Measurements from ENCODE around the gene PON2.
"Not testable (repeated sequence)": the region's sequence is repeated elsewhere in the genome, so short reads cannot be mapped to it uniquely, and the experiment has no call there.

The PON2 gene

DNA sequence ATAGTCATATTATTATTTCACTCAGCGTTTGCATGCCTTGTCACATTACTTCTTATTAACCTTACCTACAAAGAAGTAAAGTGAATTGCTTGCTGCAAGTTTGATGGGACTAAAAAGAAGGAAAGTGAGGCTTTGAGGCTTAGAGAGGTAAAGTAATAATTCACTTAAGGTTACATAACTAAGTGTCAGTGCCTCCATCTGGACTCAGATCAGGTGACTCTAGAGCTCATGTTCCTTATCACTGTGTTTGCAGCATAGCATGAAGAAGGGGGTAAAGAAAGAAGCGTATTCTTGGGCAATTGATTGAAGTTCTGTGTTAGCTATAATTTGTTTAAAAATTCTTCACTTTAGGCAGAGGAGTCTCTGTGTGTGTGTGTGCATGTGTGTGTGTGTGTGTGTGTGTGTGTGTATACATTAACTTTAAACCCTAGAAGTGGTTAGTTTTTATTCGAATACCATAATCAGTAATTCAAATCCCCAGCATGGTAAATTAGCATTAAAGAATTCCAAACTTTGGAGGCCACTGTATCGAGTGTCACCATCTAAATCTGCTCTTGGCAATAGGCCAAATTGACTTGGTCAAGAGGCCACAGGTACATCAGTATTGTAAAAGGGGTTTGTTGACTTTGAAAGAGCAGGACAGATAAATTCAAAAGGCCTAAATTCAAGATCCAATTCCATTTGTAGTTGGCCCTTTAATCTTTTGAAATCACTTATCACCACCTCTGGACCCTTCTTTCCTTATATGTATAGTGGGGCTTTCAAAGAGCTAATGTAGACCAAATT is 36.5 kb downstream of the PON2 start:
- no peak for FAIRE-seq

GRCh38 chr7:95397381-95397780 is 37.4 kb downstream of the PON2 start:
- no peak for FAIRE-seq

GRCh38 chr7:95396136-95397032 is 38.4 kb downstream of the PON2 start, which contains the start of gene PON3:
Gene PON3, minus strand, starts transcription at chr7:95396375. Its CDS starts 25 bp downstream, at chr7:95396350.
- FAIRE-seq, result no peak

GRCh38 chr7:95395755-95396135 is 39.1 kb downstream of the PON2 start:
- no peak for FAIRE-seq

DNA sequence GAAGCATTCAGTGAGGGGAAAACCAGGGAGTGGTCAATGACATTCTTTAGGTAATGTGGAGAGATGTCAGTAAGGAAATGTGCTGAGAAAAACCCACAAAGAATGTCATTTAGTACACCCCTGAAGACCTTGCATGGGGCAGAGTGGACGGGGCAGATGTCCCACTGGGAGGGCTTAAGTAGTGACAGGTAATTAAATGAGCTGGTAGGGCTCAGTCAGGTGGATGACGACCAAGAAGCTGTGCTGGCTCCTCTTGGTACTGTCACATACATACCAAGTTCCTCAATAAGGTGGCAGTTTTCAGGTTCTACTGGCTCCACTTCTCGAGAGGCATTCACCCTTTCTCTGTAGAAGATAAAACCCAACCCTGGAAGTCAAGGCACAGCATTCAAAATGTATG is 40.5 kb downstream of the PON2 start:
- no peak for FAIRE-seq

DNA sequence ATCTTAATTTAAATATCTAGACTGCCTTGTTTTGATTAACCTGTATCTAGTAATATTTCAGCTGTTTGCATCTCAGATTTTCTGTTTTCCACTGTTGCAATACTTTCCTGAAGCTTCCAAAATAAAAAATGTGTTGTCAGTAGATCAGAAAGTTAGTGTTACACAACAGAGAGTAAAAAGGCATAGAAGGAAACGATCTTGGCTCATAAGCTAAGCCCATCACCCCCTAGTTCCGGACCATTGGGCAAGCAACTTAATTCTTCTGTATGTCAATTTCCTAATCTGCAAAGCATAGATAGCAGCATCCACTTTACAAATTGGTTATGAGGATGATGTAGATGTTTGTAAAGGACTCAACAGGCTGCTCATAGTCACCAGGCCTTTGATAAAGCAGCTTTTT is 43.1 kb downstream of the PON2 start:
- no peak for FAIRE-seq

DNA sequence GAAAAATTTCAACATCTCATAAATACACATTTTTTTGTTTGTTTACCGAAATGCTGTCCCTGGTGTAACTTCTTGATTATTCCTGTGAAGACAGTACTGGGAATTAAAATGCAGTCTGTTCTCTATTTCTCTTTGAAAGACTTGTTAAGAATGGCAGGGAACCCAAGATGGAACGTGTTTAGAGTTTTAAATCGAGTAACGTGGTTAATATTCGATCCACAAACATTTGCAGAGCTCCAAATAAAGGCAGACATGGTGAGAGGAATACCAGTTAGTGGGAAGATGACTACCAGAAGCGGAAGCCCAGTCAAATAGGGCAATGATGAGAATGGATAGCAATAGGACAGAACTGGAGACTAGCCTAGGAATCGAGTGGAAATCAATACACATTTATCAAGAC is 45.3 kb downstream of the PON2 start:
- no peak for FAIRE-seq

DNA sequence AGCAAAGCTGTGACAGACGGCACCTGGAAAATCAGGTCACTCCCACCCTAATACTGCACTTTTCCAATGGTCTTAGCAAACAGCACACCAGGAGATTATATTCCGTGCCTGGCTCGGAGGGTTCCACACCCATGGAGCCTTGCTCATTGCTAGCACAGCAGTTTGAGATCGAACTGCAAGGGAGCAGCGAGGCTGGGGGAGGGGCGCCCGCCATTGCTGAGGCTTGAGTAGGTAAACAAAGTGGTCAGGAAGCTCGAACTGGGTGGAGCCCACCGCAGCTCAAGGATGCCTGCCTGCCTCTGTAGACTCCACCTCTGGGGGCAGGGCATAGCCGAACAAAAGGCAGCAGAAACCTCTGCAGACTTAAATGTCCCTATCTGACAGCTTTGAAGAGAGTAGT is 55.4 kb downstream of the PON2 start:
- not testable (repeated sequence) for FAIRE-seq

DNA sequence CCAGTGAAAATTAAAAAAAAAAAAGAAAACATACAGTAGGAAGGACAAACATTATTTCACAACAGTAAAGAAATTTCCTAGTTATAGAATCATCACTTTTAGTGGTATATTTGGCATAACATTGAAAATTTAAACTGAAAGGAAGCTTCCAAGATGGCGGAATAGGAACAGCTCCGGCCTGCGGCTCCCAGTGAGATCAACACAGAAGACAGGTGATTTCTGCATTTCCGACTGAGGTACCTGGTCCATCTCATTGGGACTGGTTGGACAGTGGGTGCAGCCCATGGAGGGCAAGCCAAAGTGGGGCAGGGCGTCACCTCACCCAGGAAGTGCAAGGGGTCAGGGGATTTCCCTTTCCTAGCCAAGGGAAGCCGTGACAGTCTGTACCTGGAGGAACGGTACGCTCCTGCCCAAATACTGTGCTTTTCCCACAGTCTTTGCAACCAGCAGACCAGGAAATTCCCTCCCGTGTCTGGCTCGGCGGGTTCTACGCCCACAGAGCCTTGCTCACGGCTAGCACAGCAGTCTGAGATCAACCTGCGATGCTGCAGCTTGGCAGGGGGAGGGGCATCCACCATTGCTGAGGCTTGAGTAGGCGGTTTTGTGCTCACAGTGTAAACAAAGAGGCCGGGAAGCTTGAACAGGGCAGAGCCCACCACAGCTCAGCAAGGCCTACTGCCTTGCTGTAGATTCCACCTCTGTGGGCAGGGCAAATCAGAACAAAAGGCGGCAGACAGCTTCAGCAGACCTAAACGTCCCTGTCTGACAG is 58.0 kb downstream of the PON2 start:
- FAIRE-seq, result no peak

DNA sequence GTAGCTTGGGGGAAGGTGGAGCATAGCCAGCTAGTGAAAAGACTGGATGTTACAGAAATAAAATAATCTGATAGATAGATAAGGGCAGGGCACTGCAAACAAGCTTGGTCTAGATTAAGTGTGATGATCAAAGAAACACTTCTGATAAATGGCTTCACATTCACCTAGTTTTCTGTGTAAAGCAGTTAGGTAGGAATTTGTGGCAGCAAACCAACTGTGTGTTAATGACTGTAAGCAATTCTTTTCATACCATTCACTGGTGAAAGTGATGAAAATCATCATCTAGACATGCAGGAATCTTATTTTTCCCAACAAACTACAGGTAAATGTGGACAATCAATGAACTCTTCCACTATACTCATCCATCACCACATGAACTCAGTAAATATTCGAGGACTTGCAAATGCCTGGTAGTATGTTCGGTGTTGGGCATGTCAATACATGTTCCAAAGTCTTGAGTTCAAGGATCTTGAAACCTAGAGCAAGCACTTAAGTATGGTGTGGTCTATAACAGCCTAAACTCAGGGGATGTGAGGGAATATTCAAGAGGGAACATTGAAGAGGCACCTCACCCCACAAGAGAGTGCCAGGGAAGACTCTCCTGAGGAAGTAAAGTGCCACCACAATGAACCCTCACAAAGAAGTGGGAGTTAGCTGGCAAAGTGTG is 59.1 kb downstream of the PON2 start:
- FAIRE-seq, result no peak

- FAIRE-seq, result no peak
These were observed 61.5 kb downstream of the PON2 start for GRCh38 chr7:95373323-95373722.

- FAIRE-seq, result no peak
These were observed 66.6 kb downstream of the PON2 start for GRCh38 chr7:95368235-95368634.

DNA sequence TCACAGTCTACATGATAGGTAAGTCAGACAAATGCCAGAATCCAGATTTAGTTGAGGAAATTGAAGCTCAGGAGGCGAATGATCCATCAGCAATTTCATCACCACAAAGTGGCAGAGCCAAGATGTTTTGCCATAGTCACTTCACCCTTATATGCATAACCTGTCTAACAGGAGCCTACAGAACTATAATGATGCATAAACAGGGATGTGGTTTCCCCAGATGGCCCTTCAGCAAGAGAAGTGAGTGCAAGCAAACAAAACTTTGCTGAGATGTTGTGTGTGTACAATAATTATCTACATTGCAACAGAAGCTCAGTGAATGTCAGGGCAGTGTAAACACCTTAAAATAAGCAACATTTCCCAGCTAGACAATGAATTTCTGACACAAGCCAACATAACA is 67.2 kb downstream of the PON2 start:
- FAIRE-seq, result no peak

- FAIRE-seq, result no peak
These were observed 69.7 kb downstream of the PON2 start for GRCh38 chr7:95365151-95365550.

DNA sequence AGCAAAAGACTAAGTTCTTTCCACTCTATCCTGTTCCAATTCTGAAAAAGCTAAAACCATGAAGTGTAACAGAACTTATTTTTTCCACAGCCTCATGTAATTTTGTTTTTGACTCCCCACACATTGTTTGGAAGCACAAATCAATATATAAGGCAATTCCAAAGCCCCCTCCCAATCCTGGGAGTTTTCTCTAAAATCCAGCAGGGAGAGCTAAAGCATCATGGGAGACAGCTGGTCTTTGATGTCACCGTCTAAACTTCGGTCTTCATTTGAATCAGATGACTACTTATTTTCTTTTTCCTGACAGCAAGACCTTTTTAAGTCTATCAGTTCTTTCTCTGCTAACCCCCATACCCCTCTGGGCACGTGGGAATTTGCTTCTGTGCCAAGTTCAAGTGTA is 77.2 kb downstream of the PON2 start:
- no peak for FAIRE-seq

Measured in islet of Langerhans (tissue), 1 donor.